ENCODE results near the gene ADTRP.

ADTRP gene

GRCh38 chr6:11750682-11751081 lies 27.9 kb downstream of the ADTRP start:
- TF ChIP-seq, protein P1, sequence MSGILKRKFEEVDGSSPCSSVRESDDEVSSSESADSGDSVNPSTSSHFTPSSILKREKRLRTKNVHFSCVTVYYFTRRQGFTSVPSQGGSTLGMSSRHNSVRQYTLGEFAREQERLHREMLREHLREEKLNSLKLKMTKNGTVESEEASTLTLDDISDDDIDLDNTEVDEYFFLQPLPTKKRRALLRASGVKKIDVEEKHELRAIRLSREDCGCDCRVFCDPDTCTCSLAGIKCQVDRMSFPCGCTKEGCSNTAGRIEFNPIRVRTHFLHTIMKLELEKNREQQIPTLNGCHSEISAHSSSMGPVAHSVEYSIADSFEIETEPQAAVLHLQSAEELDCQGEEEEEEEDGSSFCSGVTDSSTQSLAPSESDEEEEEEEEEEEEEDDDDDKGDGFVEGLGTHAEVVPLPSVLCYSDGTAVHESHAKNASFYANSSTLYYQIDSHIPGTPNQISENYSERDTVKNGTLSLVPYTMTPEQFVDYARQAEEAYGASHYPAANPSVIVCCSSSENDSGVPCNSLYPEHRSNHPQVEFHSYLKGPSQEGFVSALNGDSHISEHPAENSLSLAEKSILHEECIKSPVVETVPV (CRISPR knock-in tag; IDR thresholded peaks at IDR 0.05): no peak
- ATAC-seq: no peak

- TF ChIP-seq PPARA (CRISPR knock-in tag; IDR thresholded peaks at IDR 0.05; ENCODE audit: borderline replicate concordance): no peak
- no peak for TF ChIP-seq ARNTL (CRISPR knock-in tag; IDR thresholded peaks at IDR 0.05; ENCODE audit: borderline replicate concordance, low read depth)
- TF ChIP-seq ZFP3 (CRISPR knock-in tag; IDR thresholded peaks at IDR 0.05): no peak
- TF ChIP-seq TCF4 (CRISPR knock-in tag; IDR thresholded peaks at IDR 0.05; ENCODE audit: borderline replicate concordance): no peak
- TF ChIP-seq ZC3H10 (CRISPR knock-in tag; IDR thresholded peaks at IDR 0.05): no peak
- no peak for TF ChIP-seq ZNF565 (CRISPR knock-in tag; conservative IDR thresholded peaks at IDR 0.05; ENCODE audit: low read depth)
- TF ChIP-seq ISL1 (CRISPR knock-in tag; IDR thresholded peaks at IDR 0.05): no peak
- no peak for TF ChIP-seq ZFP30 (CRISPR knock-in tag; IDR thresholded peaks at IDR 0.05)
- no peak for TF ChIP-seq ZNF8 (CRISPR knock-in tag; IDR thresholded peaks at IDR 0.05)
- no peak for TF ChIP-seq GLIS3 (CRISPR knock-in tag; IDR thresholded peaks at IDR 0.05)
- no peak for TF ChIP-seq SNAI2 (CRISPR knock-in tag; IDR thresholded peaks at IDR 0.05)
- TF ChIP-seq, protein P1 (CRISPR knock-in tag; IDR thresholded peaks at IDR 0.05): no peak
- TF ChIP-seq TOX (CRISPR knock-in tag; IDR thresholded peaks at IDR 0.05; ENCODE audit: borderline replicate concordance): no peak
- TF ChIP-seq CSDC2 (CRISPR knock-in tag; IDR thresholded peaks at IDR 0.05): no peak
- TF ChIP-seq ESRRG (CRISPR knock-in tag; IDR thresholded peaks at IDR 0.05): no peak
- TF ChIP-seq RARB (CRISPR knock-in tag; IDR thresholded peaks at IDR 0.05): no peak
- no peak for ATAC-seq
Observed at GRCh38 chr6:11748591-11749210, 29.9 kb downstream of the ADTRP start.

DNA sequence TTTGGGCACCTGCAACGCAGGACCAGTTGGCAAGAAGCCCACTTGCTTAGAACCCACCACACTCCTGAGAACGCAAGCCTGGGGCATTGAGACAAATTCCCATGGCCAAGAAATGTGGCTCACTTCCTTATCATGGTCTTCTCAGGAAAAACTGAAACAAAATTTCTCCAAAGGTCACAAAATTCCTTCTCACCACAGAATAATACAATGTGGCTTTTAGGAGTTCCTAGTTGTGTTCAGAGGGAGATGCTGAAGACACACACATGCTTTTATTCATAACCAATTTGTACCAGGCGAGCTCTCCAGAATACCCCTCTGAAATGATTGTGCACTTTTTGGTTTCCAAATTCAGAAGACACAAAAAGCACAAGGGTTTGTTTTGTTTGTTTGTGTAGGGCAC lies 31.6 kb downstream of the ADTRP start:
- TF ChIP-seq ARNTL (CRISPR knock-in tag; IDR thresholded peaks at IDR 0.05; ENCODE audit: borderline replicate concordance, low read depth): no peak
- no peak for TF ChIP-seq TOX (CRISPR knock-in tag; IDR thresholded peaks at IDR 0.05; ENCODE audit: borderline replicate concordance)
- ATAC-seq: no peak

- no peak for ATAC-seq
- no peak for TF ChIP-seq TSHZ2 (CRISPR knock-in tag; IDR thresholded peaks at IDR 0.05)
- TF ChIP-seq OSR1 (CRISPR knock-in tag; IDR thresholded peaks at IDR 0.05): no peak
- TF ChIP-seq ZFP30 (CRISPR knock-in tag; IDR thresholded peaks at IDR 0.05): no peak
- TF ChIP-seq ZNF8 (CRISPR knock-in tag; IDR thresholded peaks at IDR 0.05): no peak
- no peak for TF ChIP-seq ZNF70 (CRISPR knock-in tag; IDR thresholded peaks at IDR 0.05)
- no peak for TF ChIP-seq POU6F1 (CRISPR knock-in tag; IDR thresholded peaks at IDR 0.05; ENCODE audit: borderline replicate concordance, low read depth)
- TF ChIP-seq PATZ1 (CRISPR knock-in tag; IDR thresholded peaks at IDR 0.05; ENCODE audit: borderline replicate concordance): no peak
- TF ChIP-seq ZC3H10 (CRISPR knock-in tag; IDR thresholded peaks at IDR 0.05): no peak
- TF ChIP-seq ISL1 (CRISPR knock-in tag; IDR thresholded peaks at IDR 0.05): no peak
- no peak for TF ChIP-seq ZFP3 (CRISPR knock-in tag; IDR thresholded peaks at IDR 0.05)
- TF ChIP-seq ZNF565 (CRISPR knock-in tag; conservative IDR thresholded peaks at IDR 0.05; ENCODE audit: low read depth): no peak
- TF ChIP-seq CSDC2 (CRISPR knock-in tag; IDR thresholded peaks at IDR 0.05): no peak
- no peak for TF ChIP-seq TCF4 (CRISPR knock-in tag; IDR thresholded peaks at IDR 0.05; ENCODE audit: borderline replicate concordance)
- TF ChIP-seq, protein P1 (CRISPR knock-in tag; IDR thresholded peaks at IDR 0.05): no peak
- no peak for TF ChIP-seq BACH2 (CRISPR knock-in tag; IDR thresholded peaks at IDR 0.05; ENCODE audit: borderline replicate concordance)
- no peak for TF ChIP-seq ARNTL (CRISPR knock-in tag; IDR thresholded peaks at IDR 0.05; ENCODE audit: borderline replicate concordance, low read depth)
Observed at GRCh38 chr6:11744753-11745152, 33.9 kb downstream of the ADTRP start.

Measured in SK-N-SH treated with all-trans-retinoic acid at 6 μM for 48 hours (cell line).